Neural cell (in vitro differentiated cells): ENCODE measurements around the gene GLYATL1.

Source experiments
- MXI1 ChIP-seq: fragments of 450-650 bp; conservative IDR thresholded peaks from 2 replicates; pipeline ENCODE4 v1.6.1; 2014; ENCODE audit warnings: antibody characterized with exemption, mild to moderate bottlenecking; ENCODE audit not compliant: poor library complexity, severe bottlenecking
- TAF1 ChIP-seq: IDR thresholded peaks from 2 replicates; pipeline ENCODE4 v1.6.1; 2012; ENCODE audit warnings: low read depth
- TF ChIP-seq, protein P1 (sequence below): fragments of 450-650 bp; IDR thresholded peaks from 2 replicates; pipeline ENCODE4 v1.5.1; 2014; ENCODE audit warnings: antibody characterized with exemption, mild to moderate bottlenecking, moderate library complexity; ENCODE audit not compliant: poor library complexity, severe bottlenecking

DNA sequence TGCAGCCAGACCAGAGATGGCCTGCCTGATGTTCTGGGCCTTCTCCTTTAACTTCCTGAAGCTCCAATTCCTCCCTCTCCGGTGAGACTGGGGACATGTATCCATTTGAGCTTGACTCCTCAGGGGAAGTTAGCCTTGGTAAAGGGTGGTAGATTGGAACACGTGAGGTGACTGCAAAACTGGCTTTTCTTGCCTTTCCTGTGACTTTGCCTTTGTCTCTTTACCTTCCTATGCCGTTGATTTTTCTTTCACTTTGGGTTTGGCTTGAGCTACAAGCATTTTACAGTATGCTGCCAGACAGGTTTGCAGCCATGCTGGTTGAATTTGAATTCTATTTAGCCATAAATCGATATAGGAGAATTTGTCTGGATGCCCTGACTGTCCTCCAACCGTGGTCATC, 16.8 kb upstream of the GLYATL1 start:
- TF ChIP-seq TAF1 (no peak), MXI1 (no peak)
- TF ChIP-seq, protein P1, sequence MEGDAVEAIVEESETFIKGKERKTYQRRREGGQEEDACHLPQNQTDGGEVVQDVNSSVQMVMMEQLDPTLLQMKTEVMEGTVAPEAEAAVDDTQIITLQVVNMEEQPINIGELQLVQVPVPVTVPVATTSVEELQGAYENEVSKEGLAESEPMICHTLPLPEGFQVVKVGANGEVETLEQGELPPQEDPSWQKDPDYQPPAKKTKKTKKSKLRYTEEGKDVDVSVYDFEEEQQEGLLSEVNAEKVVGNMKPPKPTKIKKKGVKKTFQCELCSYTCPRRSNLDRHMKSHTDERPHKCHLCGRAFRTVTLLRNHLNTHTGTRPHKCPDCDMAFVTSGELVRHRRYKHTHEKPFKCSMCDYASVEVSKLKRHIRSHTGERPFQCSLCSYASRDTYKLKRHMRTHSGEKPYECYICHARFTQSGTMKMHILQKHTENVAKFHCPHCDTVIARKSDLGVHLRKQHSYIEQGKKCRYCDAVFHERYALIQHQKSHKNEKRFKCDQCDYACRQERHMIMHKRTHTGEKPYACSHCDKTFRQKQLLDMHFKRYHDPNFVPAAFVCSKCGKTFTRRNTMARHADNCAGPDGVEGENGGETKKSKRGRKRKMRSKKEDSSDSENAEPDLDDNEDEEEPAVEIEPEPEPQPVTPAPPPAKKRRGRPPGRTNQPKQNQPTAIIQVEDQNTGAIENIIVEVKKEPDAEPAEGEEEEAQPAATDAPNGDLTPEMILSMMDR: no peak
